ENCODE data around the gene PSRC1. TPM values are rescaled to one million over a fixed set of nuclear protein-coding genes. Genes with fewer than 3 reads are reported as not detected.

PSRC1 gene
- total and polyA plus RNA-seq, 2 of the 8 experiments (the other 6 are each of a cell fraction or from before 2014, with no cell fraction given) = 56.1 to 67.3 TPM

DNA sequence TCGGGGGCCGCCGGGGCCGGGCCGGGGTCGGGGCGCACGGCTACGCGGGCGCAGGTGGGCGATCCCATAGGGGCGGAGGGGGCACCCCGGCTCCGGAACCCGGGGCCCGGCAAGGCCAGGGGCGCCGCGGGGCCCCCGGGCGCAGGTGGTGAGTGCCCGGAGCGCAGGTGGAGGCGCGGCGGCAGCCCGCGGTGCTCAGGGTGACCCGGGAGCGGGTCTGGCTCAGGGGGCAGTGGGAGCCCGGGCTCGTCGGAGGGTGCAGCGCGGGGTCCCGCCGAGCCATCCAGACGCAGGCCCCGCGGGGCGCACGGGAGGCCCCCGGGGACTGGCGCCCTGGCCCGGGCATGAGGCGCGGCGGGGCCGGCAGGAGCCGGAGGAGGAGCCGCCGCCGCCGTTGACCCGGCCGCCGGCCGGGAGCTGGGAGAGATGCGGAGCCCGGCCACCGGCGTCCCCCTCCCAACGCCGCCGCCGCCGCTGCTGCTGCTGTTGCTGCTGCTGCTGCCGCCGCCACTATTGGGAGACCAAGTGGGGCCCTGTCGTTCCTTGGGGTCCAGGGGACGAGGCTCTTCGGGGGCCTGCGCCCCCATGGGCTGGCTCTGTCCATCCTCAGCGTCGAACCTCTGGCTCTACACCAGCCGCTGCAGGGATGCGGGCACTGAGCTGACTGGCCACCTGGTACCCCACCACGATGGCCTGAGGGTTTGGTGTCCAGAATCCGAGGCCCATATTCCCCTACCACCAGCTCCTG, 33.1 kb downstream of the PSRC1 start:
- Histone ChIP-seq H3K23ac (ENCODE audit: insufficient read length) (no peak overlapping the region), H2BK120ac (replicated peaks; ENCODE audit: low read depth, low read length) (no peak overlapping the region), H2BK20ac (ENCODE audit: low read length) (no peak overlapping the region), H3K23me2 (ENCODE audit: low read depth, low read length) (peaks cover 3% of the 10 kb centered on the region; the same call in 1 of the 2 replicates), H4K91ac (replicated peaks; ENCODE audit: insufficient read length, low read length) (no peak overlapping the region), H3K4me3 (ENCODE audit: extremely low read depth in 1 of 4, insufficient read depth in 2 of 4, low read depth in 3 of 4, low read length in 4 of 4) (peak overlapping the region; percentile 28 to 62 (median 34); a peak in 7 of 8 replicates), H2AFZ (ENCODE audit: low read length) (no peak overlapping the region), H2BK15ac (ENCODE audit: low read length) (no peak overlapping the region), H2BK5ac (ENCODE audit: low read depth, low read length) (peak overlapping the region; percentile 35; the same call in 1 of the 2 replicates), H2AK5ac (ENCODE audit: low read depth, low read length) (no peak overlapping the region), H3K14ac (ENCODE audit: insufficient read length) (no peak overlapping the region), H3K4me1 (replicated peaks in 1 of 4; ENCODE audit: control insufficient read depth in 3 of 4, insufficient read depth in 4 of 4, low read length in 3 of 4) (peaks cover 5 to 31% (median 27%) of the 10 kb centered on the region in 4 experiments), H3K27ac (ENCODE audit: low read depth, low read length) (no peak overlapping the region; the same call in 1 of the 2 replicates), H3K79me1 (ENCODE audit: low read depth, low read length) (0 out of 2 replicates have a peak, but pooled peaks cover 7% of the 10 kb centered on the region), H4K20me1 (replicated peaks in 1 of 2; ENCODE audit: control insufficient read depth in 1 of 2, insufficient read depth in 2 of 2, low read length in 2 of 2) (peaks cover 3 to 7% of the 10 kb centered on the region in 2 experiments), H3K4ac (replicated peaks; ENCODE audit: insufficient read length, low read depth, low read length) (no peak overlapping the region), H2BK12ac (ENCODE audit: low read depth, low read length) (0 out of 2 replicates have a peak overlapping the region, but pooled peaks have one; percentile 39), H3K79me2 (ENCODE audit: control insufficient read depth in 1 of 2, insufficient read depth in 2 of 2, low read length in 2 of 2) (peaks cover 0 to 22% of the 10 kb centered on the region in 2 experiments; a peak in 1 of 4 replicates), H3K4me2 (ENCODE audit: insufficient read depth in 1 of 2, low read depth in 2 of 2, low read length in 2 of 2) (peak overlapping the region; percentile 54 to 84; a peak in 3 of 4 replicates), H3K9ac (replicated peaks in 1 of 4; ENCODE audit: extremely low read depth in 1 of 4, low read depth in 3 of 4, low read length in 3 of 4) (peak overlapping the region in 1 of 4 experiments; percentile 24; a peak in 2 of 7 replicates), H4K5ac (ENCODE audit: insufficient read length, low read depth, low read length) (no peak overlapping the region), H4K8ac (ENCODE audit: extremely low read depth, insufficient read depth, low read length) (no peak overlapping the region), H3K27me3 (replicated peaks in 1 of 4; ENCODE audit: control insufficient read depth in 3 of 4, extremely low read depth in 1 of 4, insufficient read depth in 3 of 4, low read length in 3 of 4) (peaks cover 0 to 22% (median 16%) of the 10 kb centered on the region in 4 experiments; a peak in 5 of 7 replicates), H3K56ac (replicated peaks; ENCODE audit: insufficient read length, low read depth, low read length) (no peak overlapping the region), H3K9me3 (ENCODE audit: insufficient read depth in 2 of 2, low read depth in 1 of 2, low read length in 1 of 2) (no peaks in the 10 kb centered on the region; a peak in 2 of 4 replicates), H3K18ac (ENCODE audit: extremely low read depth, low read length) (peak overlapping the region; percentile 60), H3K36me3 (ENCODE audit: control insufficient read depth in 2 of 4, insufficient read depth in 4 of 4, low read length in 3 of 4) (peaks cover 0 to 8% (median 0%) of the 10 kb centered on the region in 4 experiments; a peak in 3 of 8 replicates)
- POLR2A ChIA-PET (ENCODE audit: partially characterized antibody) = interaction anchor here (0.9 to 12.2 kb wide), 7 partner anchors 10 to 149 kb away, joined by 3 to 252 read pairs (median 6); no protein-coding TSS in a partner anchor
- DNase-seq (ENCODE audit: low read depth in 1 of 2, low spot score in 2 of 2) (peak in 1 of 2 experiments; percentile 61), FAIRE-seq (no peak)
- no peak for TF ChIP-seq PHF8 (conservative IDR thresholded peaks at IDR 0.05; ENCODE audit: low read depth, low read length)
- TF ChIP-seq KDM4A (IDR thresholded peaks at IDR 0.05; ENCODE audit: low read depth, low read length, severe bottlenecking) = peak; percentile 64
- 7% methylated on average over 35 of the region's 80 CpGs; no CpG with 5 or more reads in 1 of the 2 experiments for WGBS, 2 experiments (ENCODE audit: extremely low coverage in 1 of 2, insufficient coverage in 1 of 2, insufficient read length in 1 of 2, insufficient replicate concordance in 2 of 2, low coverage in 1 of 2, low lambda C conversion rate in 2 of 2, missing lambda C conversion rate in 1 of 2)
- CTCF ChIA-PET (ENCODE audit: partially characterized antibody) = interaction anchor here (0.5 to 28.7 kb wide), 13 partner anchors 10 to 230 kb away, joined by 3 to 651 read pairs (median 4); partner anchors contain the start of genes SARS1 and SORT1
